Mammary epithelial cell (primary cell): ENCODE results near the gene RALGPS2.

ENCODE experiments used
- EZH2 ChIP-seq: IDR thresholded peaks from 2 replicates; pipeline ENCODE4 v1.6.1; 2012; ENCODE audit warnings: low read length, inconsistent platforms, borderline replicate concordance
- TF ChIP-seq, protein P1 (sequence below), 2 donors: IDR thresholded peaks in 1 of 2; conservative IDR thresholded peaks in 1 of 2; 2 replicates each; pipeline ENCODE4 v1.5.1; 2011 to 2012; ENCODE audit warnings: inconsistent platforms in 2 of 2, low read length in 2 of 2, mild to moderate bottlenecking in 2 of 2, control low read depth in 1 of 2, low read depth in 1 of 2; ENCODE audit not compliant: insufficient read depth in 1 of 2; ENCODE audit errors: extremely low read depth in 1 of 2

- TF ChIP-seq, protein P1, sequence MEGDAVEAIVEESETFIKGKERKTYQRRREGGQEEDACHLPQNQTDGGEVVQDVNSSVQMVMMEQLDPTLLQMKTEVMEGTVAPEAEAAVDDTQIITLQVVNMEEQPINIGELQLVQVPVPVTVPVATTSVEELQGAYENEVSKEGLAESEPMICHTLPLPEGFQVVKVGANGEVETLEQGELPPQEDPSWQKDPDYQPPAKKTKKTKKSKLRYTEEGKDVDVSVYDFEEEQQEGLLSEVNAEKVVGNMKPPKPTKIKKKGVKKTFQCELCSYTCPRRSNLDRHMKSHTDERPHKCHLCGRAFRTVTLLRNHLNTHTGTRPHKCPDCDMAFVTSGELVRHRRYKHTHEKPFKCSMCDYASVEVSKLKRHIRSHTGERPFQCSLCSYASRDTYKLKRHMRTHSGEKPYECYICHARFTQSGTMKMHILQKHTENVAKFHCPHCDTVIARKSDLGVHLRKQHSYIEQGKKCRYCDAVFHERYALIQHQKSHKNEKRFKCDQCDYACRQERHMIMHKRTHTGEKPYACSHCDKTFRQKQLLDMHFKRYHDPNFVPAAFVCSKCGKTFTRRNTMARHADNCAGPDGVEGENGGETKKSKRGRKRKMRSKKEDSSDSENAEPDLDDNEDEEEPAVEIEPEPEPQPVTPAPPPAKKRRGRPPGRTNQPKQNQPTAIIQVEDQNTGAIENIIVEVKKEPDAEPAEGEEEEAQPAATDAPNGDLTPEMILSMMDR (conservative IDR thresholded peaks at IDR 0.05 in 1 of 2, IDR thresholded peaks at IDR 0.05 in 1 of 2; ENCODE audit: extremely low read depth in 1 of 2, insufficient read depth in 1 of 2, low read depth in 1 of 2, low read length in 2 of 2) = no peak
- no peak for TF ChIP-seq EZH2
These were observed 228.0 kb downstream of the RALGPS2 start for GRCh38 chr1:178953034-178953433.
